NCI-H2029 (cell line): ENCODE measurements around the gene CD2.

Experiments used
- DNase-seq: peaks from one replicate; lab custom pipeline; 2025; lab: John Stamatoyannopoulos, UW

Gene CD2

DNA sequence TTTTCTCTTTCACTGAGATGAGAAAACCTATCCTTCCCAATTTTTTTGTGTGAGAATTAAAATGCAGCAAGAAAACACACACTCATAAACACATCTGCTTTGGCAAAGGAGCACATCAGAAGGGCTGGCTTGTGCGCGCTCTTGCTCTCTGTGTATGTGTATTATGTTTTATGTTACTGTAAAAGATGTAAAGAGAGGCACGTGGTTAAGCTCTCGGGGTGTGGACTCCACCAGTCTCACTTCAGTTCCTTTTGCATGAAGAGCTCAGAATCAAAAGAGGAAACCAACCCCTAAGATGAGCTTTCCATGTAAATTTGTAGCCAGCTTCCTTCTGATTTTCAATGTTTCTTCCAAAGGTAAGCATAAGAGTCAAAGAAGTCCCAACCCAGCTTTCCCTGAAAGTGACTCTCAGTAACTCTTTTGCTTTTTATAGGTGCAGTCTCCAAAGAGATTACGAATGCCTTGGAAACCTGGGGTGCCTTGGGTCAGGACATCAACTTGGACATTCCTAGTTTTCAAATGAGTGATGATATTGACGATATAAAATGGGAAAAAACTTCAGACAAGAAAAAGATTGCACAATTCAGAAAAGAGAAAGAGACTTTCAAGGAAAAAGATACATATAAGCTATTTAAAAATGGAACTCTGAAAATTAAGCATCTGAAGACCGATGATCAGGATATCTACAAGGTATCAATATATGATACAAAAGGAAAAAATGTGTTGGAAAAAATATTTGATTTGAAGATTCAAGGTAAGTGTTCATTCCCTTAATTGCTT lies at the start of gene CD2:
Gene CD2 (plus strand): TSS at position 233 of the 780 bp plus-strand sequence. CDS start 63 bp downstream, at position 296.
- no peak for DNase-seq

DNA sequence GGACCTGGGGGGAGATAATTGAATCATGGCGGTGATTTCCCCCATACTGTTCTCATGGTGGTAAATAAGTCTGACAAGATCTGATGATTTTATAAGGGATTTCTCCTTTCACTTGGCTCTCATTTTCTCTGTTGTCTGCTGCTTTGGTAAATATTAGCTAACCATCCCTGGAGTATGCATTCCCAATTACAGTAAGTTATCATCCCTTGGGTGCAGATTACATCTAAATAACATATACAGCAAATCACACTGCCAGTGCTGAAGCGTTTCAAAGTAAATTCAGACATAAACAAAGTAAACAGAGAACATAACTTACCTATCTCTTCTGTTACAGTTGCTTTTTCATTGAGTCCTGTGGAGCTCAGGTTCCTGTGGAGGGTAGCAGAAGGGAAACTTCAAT lies 48.1 kb upstream of the CD2 start:
- no peak for DNase-seq

DNA sequence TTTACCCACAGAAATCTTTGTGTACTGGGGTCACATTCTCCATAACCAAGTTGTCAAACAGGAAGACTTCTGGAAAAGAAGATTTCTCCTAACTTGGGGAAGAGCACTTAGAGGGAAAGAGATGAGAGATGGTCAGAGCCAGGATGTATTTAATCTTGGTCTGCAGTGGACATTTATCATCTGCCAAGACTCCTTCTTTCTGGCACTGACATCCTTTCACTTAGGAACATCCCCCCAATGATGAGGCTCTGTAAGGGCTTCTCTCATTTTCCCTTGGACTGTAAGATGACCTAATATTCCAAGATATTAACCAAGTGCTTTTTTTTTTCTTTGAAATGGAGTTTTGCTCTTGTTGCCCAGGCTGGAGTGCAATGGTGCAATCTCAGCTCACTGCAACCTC lies 47.4 kb upstream of the CD2 start:
- DNase-seq = no peak

DNA sequence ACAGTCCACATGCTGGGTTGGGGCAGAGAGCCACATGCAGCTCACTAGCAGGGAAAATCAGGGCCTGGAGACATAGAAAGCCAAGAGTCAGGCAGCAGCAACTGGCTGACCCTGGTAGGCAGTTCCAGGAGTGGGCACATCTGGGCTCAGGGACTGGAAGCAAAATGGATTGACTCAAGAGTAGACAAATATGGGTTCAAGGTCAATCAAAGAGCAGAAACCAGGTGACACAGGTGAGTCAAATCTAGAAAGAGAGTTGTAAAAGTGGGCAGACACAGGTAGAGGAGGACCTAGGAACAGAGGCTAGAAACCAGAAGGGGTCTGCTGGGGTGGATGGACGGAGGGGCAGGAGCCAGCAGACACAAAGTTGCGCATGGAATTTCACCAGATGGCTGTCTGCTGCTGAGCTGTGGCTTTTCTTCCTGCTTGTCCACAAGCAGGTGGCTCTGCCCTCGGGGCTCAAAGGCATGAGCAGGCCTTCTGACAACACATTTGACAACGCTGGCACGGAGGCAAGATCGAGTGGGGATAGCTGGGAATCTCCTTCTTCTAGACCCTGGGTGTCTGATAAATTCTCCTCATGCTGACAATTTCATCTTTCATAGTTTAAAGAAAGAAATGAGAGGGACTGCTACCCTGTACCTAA lies 45.9 kb upstream of the CD2 start:
- DNase-seq = no peak

DNA sequence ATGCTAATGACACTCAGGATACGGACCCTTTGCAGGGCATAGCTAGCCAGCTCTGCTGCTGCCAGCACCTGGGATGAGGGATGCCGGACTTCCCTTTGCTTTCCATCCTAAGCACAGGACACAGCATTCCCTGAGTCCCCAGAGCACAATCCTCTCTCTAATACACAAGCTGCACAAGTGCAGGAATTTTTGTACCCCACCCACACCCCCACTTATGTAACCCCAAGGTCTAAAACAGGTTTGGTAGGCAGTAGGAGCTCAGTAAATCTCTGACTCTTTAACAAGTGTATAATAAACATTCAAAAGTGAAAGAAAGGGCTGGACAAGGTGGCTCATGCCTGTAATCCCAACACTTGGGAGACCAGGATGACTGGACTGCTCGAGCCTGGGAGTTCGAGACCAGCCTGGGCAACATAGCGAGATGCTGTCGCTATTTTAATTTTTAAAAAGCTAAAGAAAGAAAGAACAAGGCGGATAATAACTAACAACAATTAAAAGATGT lies 44.5 kb upstream of the CD2 start:
- DNase-seq = no peak

GRCh38 chr1:116710420-116711262 lies 43.6 kb upstream of the CD2 start:
- peak; percentile 89 for DNase-seq

- DNase-seq = peak; percentile 61
Observed at GRCh38 chr1:116711263-116711840, 42.9 kb upstream of the CD2 start.

GRCh38 chr1:116712510-116712909 lies 41.7 kb upstream of the CD2 start:
- DNase-seq = no peak

GRCh38 chr1:116713474-116713873 lies 40.8 kb upstream of the CD2 start:
- no peak for DNase-seq

- DNase-seq = no peak
Observed at GRCh38 chr1:116716391-116716790, 37.8 kb upstream of the CD2 start.

- DNase-seq = peak; percentile 78
Observed at GRCh38 chr1:116717318-116717717, 36.9 kb upstream of the CD2 start.

- no peak for DNase-seq
Observed at GRCh38 chr1:116720364-116721038, 33.7 kb upstream of the CD2 start.

GRCh38 chr1:116721039-116721405 lies 33.2 kb upstream of the CD2 start:
- no peak for DNase-seq

- no peak for DNase-seq
Observed at GRCh38 chr1:116721451-116722007, 32.7 kb upstream of the CD2 start.

- no peak for DNase-seq
Observed at GRCh38 chr1:116722016-116722838, 32.0 kb upstream of the CD2 start.

DNA sequence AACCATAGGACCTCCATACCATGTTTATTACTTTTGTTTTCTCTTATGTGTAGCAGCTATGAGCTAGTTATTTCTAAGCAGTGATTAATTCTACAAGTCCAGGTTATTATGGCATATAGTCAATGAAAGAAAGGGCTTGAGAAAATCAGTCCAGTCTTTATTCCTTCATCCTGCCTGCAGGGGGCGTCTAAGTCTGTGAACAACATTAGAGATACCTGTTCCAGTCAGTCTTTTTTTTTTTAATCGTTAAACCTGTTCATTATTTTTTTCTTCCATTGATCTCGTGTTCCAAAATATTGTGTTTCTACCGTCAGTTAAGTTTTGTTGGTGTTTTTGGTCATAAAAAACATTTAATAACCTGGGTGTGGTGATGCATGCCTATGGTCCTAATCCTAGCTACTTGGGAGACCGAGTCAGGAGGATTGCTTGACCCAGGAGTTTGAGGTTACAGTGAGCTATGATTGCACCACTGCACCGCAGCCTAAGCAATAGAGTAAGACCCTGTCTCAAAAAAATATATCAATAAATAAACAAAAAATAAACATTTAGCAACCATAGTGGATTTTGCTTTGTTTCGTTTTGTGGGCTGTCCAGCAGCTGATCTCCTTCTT lies 29.4 kb upstream of the CD2 start:
- DNase-seq = peak; percentile 40

- DNase-seq = no peak
Observed at GRCh38 chr1:116725798-116726197, 28.4 kb upstream of the CD2 start.

- no peak for DNase-seq
Observed at GRCh38 chr1:116726872-116727820, 27.1 kb upstream of the CD2 start.

GRCh38 chr1:116731439-116731838 lies 22.8 kb upstream of the CD2 start:
- no peak for DNase-seq
